SK-N-SH treated with all-trans-retinoic acid at 6 μM for 48 hours (cell line): Measurements from ENCODE around the gene UBE2Q1.

ENCODE experiments used
- ATAC-seq: fragments of 200-7000 bp; cut with Tn5 transposase; 3 replicates; pipeline ENCODE4 v1.9.1; 2020; ENCODE audit warnings: mild to moderate bottlenecking, moderate library complexity
- ARNTL ChIP-seq: fragments of 450-650 bp; formaldehyde crosslinking; IDR thresholded peaks from 2 replicates; pipeline ENCODE4 v1.5.0; 2020; ENCODE audit warnings: low read depth, mild to moderate bottlenecking, moderate library complexity, borderline replicate concordance
- BACH2 ChIP-seq: fragments of 250-450 bp; sonication (Bioruptor Pico); IDR thresholded peaks from 2 replicates; pipeline ENCODE4 v1.9.0; 2021; ENCODE audit warnings: mild to moderate bottlenecking, borderline replicate concordance
- CSDC2 ChIP-seq: fragments of 250-450 bp; sonication (Bioruptor Pico); IDR thresholded peaks from 2 replicates; pipeline ENCODE4 v1.5.0; 2020; ENCODE audit warnings: mild to moderate bottlenecking, moderate library complexity
- ESRRG ChIP-seq: fragments of 250-450 bp; sonication (Bioruptor Pico); IDR thresholded peaks from 2 replicates; pipeline ENCODE4 v1.6.1; 2021; ENCODE audit warnings: mild to moderate bottlenecking
- OSR1 ChIP-seq: fragments of 250-450 bp; sonication (Bioruptor Pico); IDR thresholded peaks from 2 replicates; pipeline ENCODE4 v1.8.0; 2022; ENCODE audit warnings: moderate library complexity, mild to moderate bottlenecking, inconsistent platforms
- PPARA ChIP-seq: fragments of 250-450 bp; sonication (Bioruptor Pico); IDR thresholded peaks from 2 replicates; pipeline ENCODE4 v1.5.0; 2020; ENCODE audit warnings: mild to moderate bottlenecking, borderline replicate concordance
- RARB ChIP-seq: fragments of 250-450 bp; sonication (Bioruptor Pico); IDR thresholded peaks from 2 replicates; pipeline ENCODE4 v1.8.0; 2021; ENCODE audit warnings: mild to moderate bottlenecking, moderate library complexity
- TCF4 ChIP-seq: fragments of 250-450 bp; sonication (Bioruptor Pico); IDR thresholded peaks from 2 replicates; pipeline ENCODE4 v1.8.0; 2021; ENCODE audit warnings: mild to moderate bottlenecking, moderate library complexity, borderline replicate concordance
- TOX ChIP-seq: fragments of 250-450 bp; sonication (Bioruptor Pico); IDR thresholded peaks from 2 replicates; pipeline ENCODE4 v1.8.0; 2021; ENCODE audit warnings: mild to moderate bottlenecking, moderate library complexity, borderline replicate concordance
- ZC3H10 ChIP-seq: fragments of 250-450 bp; sonication (Bioruptor Pico); IDR thresholded peaks from 2 replicates; pipeline ENCODE4 v1.5.1; 2021; ENCODE audit warnings: mild to moderate bottlenecking, moderate library complexity
- ZFP3 ChIP-seq: fragments of 250-450 bp; sonication (Bioruptor Pico); IDR thresholded peaks from 2 replicates; pipeline ENCODE4 v1.5.0; 2020; ENCODE audit warnings: mild to moderate bottlenecking, moderate library complexity
- ZFP30 ChIP-seq: fragments of 450-650 bp; formaldehyde crosslinking; IDR thresholded peaks from 2 replicates; pipeline ENCODE4 v1.5.0; 2022; ENCODE audit warnings: mild to moderate bottlenecking, moderate library complexity
- ZNF565 ChIP-seq: fragments of 450-650 bp; formaldehyde crosslinking; conservative IDR thresholded peaks from 2 replicates; pipeline ENCODE4 v1.5.0; 2020; ENCODE audit warnings: low read depth, mild to moderate bottlenecking, moderate library complexity
- ZNF70 ChIP-seq: fragments of 450-650 bp; formaldehyde crosslinking; IDR thresholded peaks from 2 replicates; pipeline ENCODE4 v1.5.0; 2020; ENCODE audit warnings: mild to moderate bottlenecking, moderate library complexity
- ZNF8 ChIP-seq: fragments of 450-650 bp; formaldehyde crosslinking; IDR thresholded peaks from 2 replicates; pipeline ENCODE4 v1.5.0; 2020; ENCODE audit warnings: mild to moderate bottlenecking, moderate library complexity
- TF ChIP-seq, protein P1 (sequence below): fragments of 250-450 bp; sonication (Bioruptor Pico); IDR thresholded peaks from 2 replicates; pipeline ENCODE4 v1.5.0; 2020; ENCODE audit warnings: mild to moderate bottlenecking, moderate library complexity
- TF ChIP-seq, protein P2 (sequence below): fragments of 250-450 bp; sonication (Bioruptor Pico); IDR thresholded peaks from 2 replicates; pipeline ENCODE4 v1.5.1; 2020; ENCODE audit warnings: low read depth, mild to moderate bottlenecking, moderate library complexity
- TF ChIP-seq, protein P3 (sequence below): fragments of 250-450 bp; sonication (Bioruptor Pico); IDR thresholded peaks from 2 replicates; pipeline ENCODE4 v1.5.1; 2021; ENCODE audit warnings: mild to moderate bottlenecking, moderate library complexity
- TF ChIP-seq, protein P4 (sequence below): fragments of 250-450 bp; sonication (Bioruptor Pico); IDR thresholded peaks from 2 replicates; pipeline ENCODE4 v1.8.0; 2020; ENCODE audit warnings: mild to moderate bottlenecking, moderate library complexity, borderline replicate concordance

UBE2Q1 gene

DNA sequence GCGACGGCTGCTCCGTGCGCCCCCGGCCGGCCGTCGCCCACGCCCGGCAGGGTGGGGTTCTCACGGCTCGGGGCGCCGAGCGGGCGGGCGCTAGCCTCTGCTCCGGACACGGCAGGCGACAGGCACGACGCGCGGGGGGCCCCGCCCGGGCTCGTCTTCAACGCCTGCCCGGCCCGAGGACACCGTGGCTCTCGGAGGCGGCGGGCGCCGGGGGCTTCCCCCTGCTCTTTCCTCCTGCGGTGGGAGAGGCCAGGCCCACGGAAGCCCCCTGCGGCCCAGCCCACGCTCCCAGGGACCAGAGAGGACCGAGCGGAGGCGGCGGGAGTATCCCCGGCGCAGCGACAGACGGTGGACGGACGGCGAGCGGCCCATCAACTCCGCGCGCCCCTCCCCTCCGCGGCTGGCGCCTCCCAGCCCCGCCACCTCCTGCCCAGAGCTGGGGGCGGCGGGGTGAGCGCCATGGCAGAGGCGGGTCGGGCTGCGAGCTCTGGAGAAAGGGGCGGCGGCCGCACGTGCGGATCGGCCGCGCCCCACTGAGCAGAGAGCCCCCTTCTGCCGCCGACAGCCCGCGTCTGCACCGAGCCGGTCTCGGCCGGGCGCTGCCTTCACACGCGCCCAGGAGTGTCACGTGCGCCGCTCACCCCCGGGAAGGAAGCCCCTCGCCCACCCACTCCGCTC, 56.3 kb downstream of the UBE2Q1 start, which contains the start of the genes SHE and TDRD10 (continued):
- TF ChIP-seq, protein P1, sequence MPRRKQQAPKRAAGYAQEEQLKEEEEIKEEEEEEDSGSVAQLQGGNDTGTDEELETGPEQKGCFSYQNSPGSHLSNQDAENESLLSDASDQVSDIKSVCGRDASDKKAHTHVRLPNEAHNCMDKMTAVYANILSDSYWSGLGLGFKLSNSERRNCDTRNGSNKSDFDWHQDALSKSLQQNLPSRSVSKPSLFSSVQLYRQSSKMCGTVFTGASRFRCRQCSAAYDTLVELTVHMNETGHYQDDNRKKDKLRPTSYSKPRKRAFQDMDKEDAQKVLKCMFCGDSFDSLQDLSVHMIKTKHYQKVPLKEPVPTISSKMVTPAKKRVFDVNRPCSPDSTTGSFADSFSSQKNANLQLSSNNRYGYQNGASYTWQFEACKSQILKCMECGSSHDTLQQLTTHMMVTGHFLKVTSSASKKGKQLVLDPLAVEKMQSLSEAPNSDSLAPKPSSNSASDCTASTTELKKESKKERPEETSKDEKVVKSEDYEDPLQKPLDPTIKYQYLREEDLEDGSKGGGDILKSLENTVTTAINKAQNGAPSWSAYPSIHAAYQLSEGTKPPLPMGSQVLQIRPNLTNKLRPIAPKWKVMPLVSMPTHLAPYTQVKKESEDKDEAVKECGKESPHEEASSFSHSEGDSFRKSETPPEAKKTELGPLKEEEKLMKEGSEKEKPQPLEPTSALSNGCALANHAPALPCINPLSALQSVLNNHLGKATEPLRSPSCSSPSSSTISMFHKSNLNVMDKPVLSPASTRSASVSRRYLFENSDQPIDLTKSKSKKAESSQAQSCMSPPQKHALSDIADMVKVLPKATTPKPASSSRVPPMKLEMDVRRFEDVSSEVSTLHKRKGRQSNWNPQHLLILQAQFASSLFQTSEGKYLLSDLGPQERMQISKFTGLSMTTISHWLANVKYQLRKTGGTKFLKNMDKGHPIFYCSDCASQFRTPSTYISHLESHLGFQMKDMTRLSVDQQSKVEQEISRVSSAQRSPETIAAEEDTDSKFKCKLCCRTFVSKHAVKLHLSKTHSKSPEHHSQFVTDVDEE (CRISPR knock-in tag): no peak

DNA sequence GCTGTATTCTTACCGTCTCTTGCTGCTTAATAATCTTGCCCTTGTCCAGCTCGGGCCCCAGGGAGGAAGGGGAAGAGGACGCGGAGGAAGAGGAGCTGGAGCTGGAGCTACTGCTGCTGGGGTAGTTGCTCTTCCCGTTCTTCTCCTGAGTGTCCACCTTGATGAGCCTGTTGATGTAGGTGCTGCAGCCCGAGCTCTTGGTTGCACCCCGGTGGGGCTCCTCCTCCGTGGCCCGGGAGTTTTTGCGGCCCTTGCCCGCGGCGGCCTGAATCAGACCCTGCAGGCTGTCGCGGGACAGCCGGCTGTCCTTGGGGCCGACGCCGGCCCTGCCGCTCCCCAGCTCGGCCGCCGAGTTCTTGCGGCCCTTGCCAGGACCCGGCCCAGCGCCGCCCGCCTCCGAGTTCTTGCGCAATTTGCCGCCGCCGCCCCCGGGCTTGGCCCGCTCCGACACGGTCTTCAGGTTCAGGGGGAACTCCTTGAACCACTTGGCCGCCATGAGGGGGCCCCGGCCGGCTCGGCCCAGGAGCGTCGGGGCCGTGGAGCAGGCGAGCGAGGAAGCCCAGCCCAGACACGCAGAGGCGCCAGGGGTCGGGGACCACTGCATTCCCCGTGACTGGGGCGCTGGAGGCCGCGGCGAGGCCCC, 56.9 kb downstream of the UBE2Q1 start:
- no peak for TF ChIP-seq ZNF8 (CRISPR knock-in tag)
- no peak for TF ChIP-seq ESRRG (CRISPR knock-in tag)
- no peak; the same call in 2 of the 3 replicates for ATAC-seq

DNA sequence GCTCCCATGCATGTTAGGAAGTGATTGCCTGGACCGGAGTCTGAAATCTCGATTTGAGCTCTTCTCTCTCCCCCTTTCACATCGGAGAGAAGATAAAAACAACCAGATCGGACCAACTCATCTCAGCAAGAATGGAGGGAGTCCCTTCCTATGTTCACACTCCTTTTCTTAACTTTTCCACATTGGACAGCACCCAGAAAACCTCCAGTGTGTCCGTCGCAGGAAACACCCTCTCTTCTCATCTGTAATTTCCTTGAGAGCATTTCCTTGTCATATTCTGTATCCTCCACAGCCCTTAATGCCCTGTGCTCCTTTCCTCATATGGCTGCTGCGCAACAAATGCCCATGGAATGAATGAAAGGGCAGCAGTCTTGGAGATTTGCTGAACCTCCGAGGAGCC, 57.9 kb downstream of the UBE2Q1 start:
- TF ChIP-seq ARNTL (CRISPR knock-in tag): no peak
- no peak for TF ChIP-seq OSR1 (CRISPR knock-in tag)
- TF ChIP-seq, protein P2, sequence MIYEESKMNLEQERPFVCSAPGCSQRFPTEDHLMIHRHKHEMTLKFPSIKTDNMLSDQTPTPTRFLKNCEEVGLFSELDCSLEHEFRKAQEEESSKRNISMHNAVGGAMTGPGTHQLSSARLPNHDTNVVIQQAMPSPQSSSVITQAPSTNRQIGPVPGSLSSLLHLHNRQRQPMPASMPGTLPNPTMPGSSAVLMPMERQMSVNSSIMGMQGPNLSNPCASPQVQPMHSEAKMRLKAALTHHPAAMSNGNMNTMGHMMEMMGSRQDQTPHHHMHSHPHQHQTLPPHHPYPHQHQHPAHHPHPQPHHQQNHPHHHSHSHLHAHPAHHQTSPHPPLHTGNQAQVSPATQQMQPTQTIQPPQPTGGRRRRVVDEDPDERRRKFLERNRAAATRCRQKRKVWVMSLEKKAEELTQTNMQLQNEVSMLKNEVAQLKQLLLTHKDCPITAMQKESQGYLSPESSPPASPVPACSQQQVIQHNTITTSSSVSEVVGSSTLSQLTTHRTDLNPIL (CRISPR knock-in tag): no peak
- TF ChIP-seq ZNF565 (CRISPR knock-in tag): no peak
- no peak for TF ChIP-seq ZFP3 (CRISPR knock-in tag)
- TF ChIP-seq RARB (CRISPR knock-in tag): no peak
- ATAC-seq: no peak

DNA sequence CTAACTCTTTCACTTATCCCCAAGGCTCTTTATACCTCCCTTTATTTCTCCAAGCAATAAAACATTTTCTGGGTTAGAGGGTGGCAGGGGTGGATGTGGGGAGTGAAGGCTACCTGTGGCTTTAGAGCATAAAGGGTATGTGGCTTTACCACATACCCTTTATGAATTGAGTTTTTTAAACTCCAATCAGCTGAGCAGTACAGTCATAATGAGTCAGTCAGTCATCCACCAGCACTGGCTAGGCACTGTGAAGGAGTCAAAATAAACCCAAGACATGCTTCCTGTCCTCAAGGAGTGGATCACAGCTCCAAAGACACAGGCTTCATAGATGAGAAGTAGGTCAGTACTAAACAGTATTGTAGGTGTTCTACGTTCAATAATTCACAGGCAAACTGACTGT, 59.0 kb downstream of the UBE2Q1 start:
- ATAC-seq: no peak
- no peak for TF ChIP-seq ZNF8 (CRISPR knock-in tag)
- no peak for TF ChIP-seq TOX (CRISPR knock-in tag)
- TF ChIP-seq PPARA: no peak
- TF ChIP-seq, protein P3, sequence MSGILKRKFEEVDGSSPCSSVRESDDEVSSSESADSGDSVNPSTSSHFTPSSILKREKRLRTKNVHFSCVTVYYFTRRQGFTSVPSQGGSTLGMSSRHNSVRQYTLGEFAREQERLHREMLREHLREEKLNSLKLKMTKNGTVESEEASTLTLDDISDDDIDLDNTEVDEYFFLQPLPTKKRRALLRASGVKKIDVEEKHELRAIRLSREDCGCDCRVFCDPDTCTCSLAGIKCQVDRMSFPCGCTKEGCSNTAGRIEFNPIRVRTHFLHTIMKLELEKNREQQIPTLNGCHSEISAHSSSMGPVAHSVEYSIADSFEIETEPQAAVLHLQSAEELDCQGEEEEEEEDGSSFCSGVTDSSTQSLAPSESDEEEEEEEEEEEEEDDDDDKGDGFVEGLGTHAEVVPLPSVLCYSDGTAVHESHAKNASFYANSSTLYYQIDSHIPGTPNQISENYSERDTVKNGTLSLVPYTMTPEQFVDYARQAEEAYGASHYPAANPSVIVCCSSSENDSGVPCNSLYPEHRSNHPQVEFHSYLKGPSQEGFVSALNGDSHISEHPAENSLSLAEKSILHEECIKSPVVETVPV (CRISPR knock-in tag): no peak
- TF ChIP-seq CSDC2 (CRISPR knock-in tag): no peak
- TF ChIP-seq ZNF70: no peak
- TF ChIP-seq RARB (CRISPR knock-in tag): no peak
- no peak for TF ChIP-seq ZC3H10 (CRISPR knock-in tag)
- no peak for TF ChIP-seq ZNF565 (CRISPR knock-in tag)
- TF ChIP-seq ARNTL (CRISPR knock-in tag): no peak
- TF ChIP-seq BACH2 (CRISPR knock-in tag): no peak
- no peak for TF ChIP-seq TCF4
- TF ChIP-seq, protein P4, sequence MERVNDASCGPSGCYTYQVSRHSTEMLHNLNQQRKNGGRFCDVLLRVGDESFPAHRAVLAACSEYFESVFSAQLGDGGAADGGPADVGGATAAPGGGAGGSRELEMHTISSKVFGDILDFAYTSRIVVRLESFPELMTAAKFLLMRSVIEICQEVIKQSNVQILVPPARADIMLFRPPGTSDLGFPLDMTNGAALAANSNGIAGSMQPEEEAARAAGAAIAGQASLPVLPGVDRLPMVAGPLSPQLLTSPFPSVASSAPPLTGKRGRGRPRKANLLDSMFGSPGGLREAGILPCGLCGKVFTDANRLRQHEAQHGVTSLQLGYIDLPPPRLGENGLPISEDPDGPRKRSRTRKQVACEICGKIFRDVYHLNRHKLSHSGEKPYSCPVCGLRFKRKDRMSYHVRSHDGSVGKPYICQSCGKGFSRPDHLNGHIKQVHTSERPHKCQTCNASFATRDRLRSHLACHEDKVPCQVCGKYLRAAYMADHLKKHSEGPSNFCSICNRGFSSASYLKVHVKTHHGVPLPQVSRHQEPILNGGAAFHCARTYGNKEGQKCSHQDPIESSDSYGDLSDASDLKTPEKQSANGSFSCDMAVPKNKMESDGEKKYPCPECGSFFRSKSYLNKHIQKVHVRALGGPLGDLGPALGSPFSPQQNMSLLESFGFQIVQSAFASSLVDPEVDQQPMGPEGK (CRISPR knock-in tag): no peak
- no peak for TF ChIP-seq ZFP30 (CRISPR knock-in tag)
